H1 (cell line): ENCODE data around the gene ZNF536. TPM values are rescaled to one million over a fixed set of nuclear protein-coding genes. Genes with fewer than 3 reads are reported as not detected.

Experiments used
- CTCF ChIA-PET: fragments of 300-600 bp; sonication (Branson Sonifier 250); formaldehyde crosslinking; loops from one replicate; lab custom pipeline; 2021; ENCODE audit not compliant: partially characterized antibody; lab: Charles Lee
- POLR2A ChIA-PET: fragments of 300-600 bp; sonication (Branson Sonifier 250); formaldehyde crosslinking; loops from one replicate; lab custom pipeline; 2021; ENCODE audit warnings: inconsistent platforms; ENCODE audit not compliant: partially characterized antibody; lab: Charles Lee
- DNase-seq, 2 experiments: peaks; one replicate each; pipeline versions ENCODE4 v3.0.0 to v3.0.0-alpha.2; 2010 to 2022; ENCODE audit warnings: low spot score in 2 of 2, low read depth in 1 of 2, mixed read lengths in 1 of 2
- FAIRE-seq: peaks from 2 replicates; lab custom pipeline; 2011; peaks lifted over from hg19 to GRCh38; lab: Jason Lieb, UNC
- H2AFZ ChIP-seq: 2 replicates; pipeline ENCODE4 v1.8.1; 2012; ENCODE audit warnings: low read length, inconsistent platforms
- H2AK5ac ChIP-seq: 2 replicates; pipeline ENCODE4 v1.6.1; 2013; ENCODE audit warnings: low read depth, low read length
- H2BK120ac ChIP-seq: replicated peaks from 2 replicates; pipeline ENCODE3; 2013; ENCODE audit warnings: low read depth, low read length, inconsistent platforms
- H2BK12ac ChIP-seq: 2 replicates; pipeline ENCODE4 v1.6.1; 2013; ENCODE audit warnings: low read depth, low read length
- H2BK15ac ChIP-seq: 2 replicates; pipeline ENCODE4 v1.6.1; 2013; ENCODE audit warnings: low read length
- H2BK20ac ChIP-seq: 2 replicates; pipeline ENCODE4 v1.6.1; 2013; ENCODE audit warnings: low read length
- H2BK5ac ChIP-seq: 2 replicates; pipeline ENCODE4 v1.6.1; 2013; ENCODE audit warnings: low read depth, low read length
- H3K14ac ChIP-seq: 2 replicates; pipeline ENCODE4 v1.6.1; 2013; ENCODE audit warnings: inconsistent platforms; ENCODE audit not compliant: insufficient read length
- H3K18ac ChIP-seq: 2 replicates; pipeline ENCODE4 v1.6.1; 2013; ENCODE audit warnings: low read length; ENCODE audit errors: extremely low read depth
- H3K23ac ChIP-seq: 2 replicates; pipeline ENCODE4 v1.6.1; 2013; ENCODE audit warnings: inconsistent platforms; ENCODE audit not compliant: insufficient read length
- H3K23me2 ChIP-seq: 2 replicates; pipeline ENCODE4 v1.6.1; 2013; ENCODE audit warnings: low read depth, low read length
- H3K27ac ChIP-seq: 2 replicates; pipeline ENCODE4 v1.6.1; 2011; ENCODE audit warnings: low read depth, low read length, inconsistent platforms
- H3K27me3 ChIP-seq, 4 experiments: replicated peaks in 1 of 4; 1 replicate in 1 of 4; 2 replicates in 3 of 4; pipeline versions ENCODE4 v1.6.1 to v1.8.1; 2011 to 2013; ENCODE audit warnings: low read length in 3 of 4, mild to moderate bottlenecking in 3 of 4, inconsistent platforms in 2 of 4, mixed read lengths in 2 of 4, moderate library complexity in 1 of 4; ENCODE audit not compliant: control insufficient read depth in 3 of 4, insufficient read depth in 3 of 4; ENCODE audit errors: extremely low read depth in 1 of 4
- H3K36me3 ChIP-seq, 4 experiments: 2 replicates each; pipeline versions ENCODE4 v1.6.1 to v1.8.1; 2011 to 2013; ENCODE audit warnings: mild to moderate bottlenecking in 4 of 4, low read length in 3 of 4, moderate library complexity in 2 of 4, control low read depth in 1 of 4, inconsistent platforms in 1 of 4; ENCODE audit not compliant: insufficient read depth in 4 of 4, control insufficient read depth in 2 of 4
- H3K4ac ChIP-seq: replicated peaks from 2 replicates; pipeline ENCODE3; 2013; ENCODE audit warnings: low read length, low read depth, mixed read lengths, inconsistent platforms; ENCODE audit not compliant: insufficient read length
- H3K4me1 ChIP-seq, 4 experiments: replicated peaks in 1 of 4; 1 replicate in 1 of 4; 2 replicates in 3 of 4; pipeline versions ENCODE4 v1.6.1 to v1.8.1; 2011 to 2013; ENCODE audit warnings: low read length in 3 of 4, inconsistent platforms in 2 of 4, mixed read lengths in 1 of 4; ENCODE audit not compliant: insufficient read depth in 4 of 4, control insufficient read depth in 3 of 4
- H3K4me2 ChIP-seq, 2 experiments: 2 replicates each; pipeline versions ENCODE4 v1.6.1 to v1.8.1; 2011 to 2013; ENCODE audit warnings: low read depth in 2 of 2, low read length in 2 of 2, control low read depth in 1 of 2, inconsistent platforms in 1 of 2, mild to moderate bottlenecking in 1 of 2; ENCODE audit not compliant: insufficient read depth in 1 of 2
- H3K4me3 ChIP-seq, 4 experiments: fragments of 200-600, 300-600 bp in 1 of 4; sonication (generic), shearing (Covaris generic), sonication (Bioruptor Twin) in 1 of 4; 2 replicates each; pipeline versions ENCODE4 v1.5.1 to v1.8.1; 2011 to 2016; ENCODE audit warnings: low read length in 4 of 4, low read depth in 3 of 4, control low read depth in 2 of 4, inconsistent platforms in 2 of 4, mild to moderate bottlenecking in 2 of 4, mixed read lengths in 1 of 4, moderate library complexity in 1 of 4; ENCODE audit not compliant: insufficient read depth in 2 of 4; ENCODE audit errors: extremely low read depth in 1 of 4
- H3K56ac ChIP-seq: replicated peaks from 2 replicates; pipeline ENCODE3; 2013; ENCODE audit warnings: low read depth, mild to moderate bottlenecking, mixed read lengths, low read length, inconsistent platforms; ENCODE audit not compliant: insufficient read length
- H3K79me1 ChIP-seq: 2 replicates; pipeline ENCODE4 v1.6.1; 2013; ENCODE audit warnings: low read depth, low read length, control low read depth
- H3K79me2 ChIP-seq, 2 experiments: 2 replicates each; pipeline versions ENCODE4 v1.6.1 to v1.8.1; 2012 to 2013; ENCODE audit warnings: low read length in 2 of 2, mild to moderate bottlenecking in 2 of 2, inconsistent platforms in 1 of 2; ENCODE audit not compliant: insufficient read depth in 2 of 2, control insufficient read depth in 1 of 2
- H3K9ac ChIP-seq, 4 experiments: replicated peaks in 1 of 4; 1 replicate in 1 of 4; 2 replicates in 3 of 4; pipeline versions ENCODE4 v1.6.1 to v1.8.1; 2011 to 2013; ENCODE audit warnings: low read depth in 3 of 4, low read length in 3 of 4, control low read depth in 2 of 4, mild to moderate bottlenecking in 2 of 4, moderate library complexity in 2 of 4, inconsistent platforms in 1 of 4; ENCODE audit errors: extremely low read depth in 1 of 4
- H3K9me3 ChIP-seq, 2 experiments: 2 replicates each; pipeline versions ENCODE4 v1.6.1 to v1.8.1; 2012 to 2013; ENCODE audit warnings: mild to moderate bottlenecking in 2 of 2, moderate library complexity in 2 of 2, control low read depth in 1 of 2, inconsistent platforms in 1 of 2, low read depth in 1 of 2, low read length in 1 of 2, mixed read lengths in 1 of 2; ENCODE audit not compliant: insufficient read depth in 2 of 2
- H4K20me1 ChIP-seq, 2 experiments: replicated peaks in 1 of 2; 2 replicates each; pipeline versions ENCODE3 to v1.8.1; 2011 to 2013; ENCODE audit warnings: inconsistent platforms in 2 of 2, low read length in 2 of 2, mild to moderate bottlenecking in 1 of 2; ENCODE audit not compliant: insufficient read depth in 2 of 2, control insufficient read depth in 1 of 2
- H4K5ac ChIP-seq: 2 replicates; pipeline ENCODE4 v1.6.1; 2013; ENCODE audit warnings: low read length, low read depth, mixed read lengths, inconsistent platforms; ENCODE audit not compliant: insufficient read length
- H4K8ac ChIP-seq: 2 replicates; pipeline ENCODE4 v1.8.0; 2013; ENCODE audit warnings: mild to moderate bottlenecking, moderate library complexity, low read length, inconsistent platforms; ENCODE audit not compliant: insufficient read depth; ENCODE audit errors: extremely low read depth
- H4K91ac ChIP-seq: replicated peaks from 2 replicates; pipeline ENCODE3; 2013; ENCODE audit warnings: low read length, mixed read lengths, inconsistent platforms; ENCODE audit not compliant: insufficient read length
- E2F6 ChIP-seq: IDR thresholded peaks from 2 replicates; pipeline ENCODE4 v1.6.1; 2012; ENCODE audit warnings: inconsistent platforms
- JUN ChIP-seq: IDR thresholded peaks from 2 replicates; pipeline ENCODE4 v1.6.1; 2011; ENCODE audit warnings: low read depth, mild to moderate bottlenecking, improper control_type of control experiment, low read length
- WGBS, 2 experiments: shearing (Covaris generic) in 1 of 2; methylation state at CpG; one replicate each; pipeline versions ENCODE4 v1.1.6 to v1.1.7; 2013 to 2015; ENCODE audit warnings: low lambda C conversion rate in 2 of 2, mixed read lengths in 2 of 2, inconsistent platforms in 1 of 2, low coverage in 1 of 2, missing lambda C conversion rate in 1 of 2; ENCODE audit not compliant: insufficient replicate concordance in 2 of 2, insufficient coverage in 1 of 2, insufficient read length in 1 of 2; ENCODE audit errors: extremely low coverage in 1 of 2, missing lambda C conversion rate in 1 of 2; 5-methylcytosine and 5-hydroxymethylcytosine counted together
- polyA plus RNA-seq, 7 experiments: library from polyadenylated mRNA; depleted of rRNA in 3 of 7; stranded (reverse) in 5 of 7; unstranded in 2 of 7; fragments of >200 nt in 5 of 7; fragments of 200-250 nt in 2 of 7; gene quantifications; 1 replicate in 5 of 7; 2 replicates in 1 of 7; 4 replicates in 1 of 7; pipeline versions ENCODE4 v1.2.1 to v1.2.3, GENCODE V29; 2011 to 2013; ENCODE audit warnings: missing spikeins in 2 of 7, mixed read lengths in 2 of 7
- total RNA-seq: library from RNA; stranded (reverse); fragmentation: NEBNext Ultra II Directional; extraction: Animal tissue kit (Norgen Biotek cat#: 25700); gene quantifications from 2 replicates; pipeline ENCODE4 v1.2.1, GENCODE V29; 2021

ZNF536 gene
- total and polyA plus RNA-seq, 2 of the 8 experiments (the other 6 are each of a cell fraction or from before 2014, with no cell fraction given), result 0.09 to 0.11 TPM

GRCh38 chr19:30374539-30374864 lies 2.3 kb downstream of the ZNF536 start:
- H2BK12ac ChIP-seq, result no peak overlapping the region
- no peak overlapping the region for H4K5ac ChIP-seq
- H3K79me1 ChIP-seq, result no peaks in the 10 kb centered on the region
- H3K27me3 ChIP-seq, result peaks cover 3 to 13% (median 9%) of the 10 kb centered on the region in 4 experiments
- peak overlapping the region; percentile 58; the same call in 1 of the 2 replicates for H4K8ac ChIP-seq
- peak in 1 of 2 experiments; percentile 46 for DNase-seq
- peaks cover 0 to 5% of the 10 kb centered on the region in 2 experiments for H4K20me1 ChIP-seq
- TF ChIP-seq E2F6, result 0 out of 2 replicates have a peak, but pooled peaks have one; percentile 10
- TF ChIP-seq JUN, result no peak
- ChIA-PET CTCF (interaction anchor here (0.7 to 1.1 kb wide), 2 partner anchors 9 to 14 kb away, joined by 3 read pairs; no protein-coding TSS in a partner anchor), POLR2A (interaction anchor here (0.7 to 1.0 kb wide), 3 partner anchors 8 to 69 kb away, joined by 3 to 8 read pairs (median 3); no protein-coding TSS in a partner anchor)
- H3K79me2 ChIP-seq, result no peaks in the 10 kb centered on the region
- no peaks in the 10 kb centered on the region for H3K9me3 ChIP-seq
- H3K14ac ChIP-seq, result no peak overlapping the region
- no peak overlapping the region for H2BK15ac ChIP-seq
- peaks cover 8% of the 10 kb centered on the region; the same call in 1 of the 2 replicates for H3K23me2 ChIP-seq
- H4K91ac ChIP-seq, result no peak overlapping the region
- H2BK120ac ChIP-seq, result peak overlapping the region; percentile 47
- H3K9ac ChIP-seq, result peak overlapping the region in 2 of 4 experiments; percentile 7 to 24; a peak in 1 of 7 replicates
- no peak overlapping the region for H3K56ac ChIP-seq
- no peak overlapping the region for H3K4ac ChIP-seq
- H2AK5ac ChIP-seq, result no peak overlapping the region
- no peak overlapping the region for H3K27ac ChIP-seq
- H2BK20ac ChIP-seq, result no peak overlapping the region
- 2% methylated on average over 16 of the region's 21 CpGs; no CpG with 5 or more reads in 1 of the 2 experiments for WGBS, 2 experiments
- peak overlapping the region; percentile 74 to 81 for H3K4me2 ChIP-seq
- no peak overlapping the region for H3K18ac ChIP-seq
- H3K4me3 ChIP-seq, result peak overlapping the region; percentile 38 to 62 (median 47)
- no peak overlapping the region for H2AFZ ChIP-seq
- H2BK5ac ChIP-seq, result no peak overlapping the region
- peaks cover 10 to 21% (median 13%) of the 10 kb centered on the region in 4 experiments for H3K4me1 ChIP-seq
- no peak for FAIRE-seq
- no peaks in the 10 kb centered on the region for H3K36me3 ChIP-seq
- no peak overlapping the region for H3K23ac ChIP-seq
